ENCODE measurements around the gene GMDS.

Gene GMDS

GRCh38 chr6:1870932-1871331, 374.5 kb downstream of the GMDS start:
- in situ Hi-C loops (cut with MboI; ENCODE audit: low sequenced_read_pairs), result no loop called here

GRCh38 chr6:1870251-1870650, 375.2 kb downstream of the GMDS start:
- in situ Hi-C loops (cut with MboI; ENCODE audit: low sequenced_read_pairs), result no loop called here

GRCh38 chr6:1869769-1870168, 375.6 kb downstream of the GMDS start:
- in situ Hi-C loops (cut with MboI; ENCODE audit: low sequenced_read_pairs), result no loop called here

- in situ Hi-C loops (cut with MboI; ENCODE audit: low sequenced_read_pairs), result no loop called here
Observed at GRCh38 chr6:1869308-1869707, 376.1 kb downstream of the GMDS start.

GRCh38 chr6:1868561-1869261, 376.7 kb downstream of the GMDS start:
- in situ Hi-C loops (cut with MboI; ENCODE audit: low sequenced_read_pairs), result no loop called here

- in situ Hi-C loops (cut with MboI; ENCODE audit: low sequenced_read_pairs), result no loop called here
Observed at GRCh38 chr6:1867197-1867596, 378.2 kb downstream of the GMDS start.

GRCh38 chr6:1865585-1865984, 379.8 kb downstream of the GMDS start:
- in situ Hi-C loops (cut with MboI; ENCODE audit: low sequenced_read_pairs), result no loop called here

- in situ Hi-C loops (cut with MboI; ENCODE audit: low sequenced_read_pairs), result no loop called here
Observed at GRCh38 chr6:1864496-1864895, 380.9 kb downstream of the GMDS start.

GRCh38 chr6:1862411-1862810, 383.0 kb downstream of the GMDS start:
- in situ Hi-C loops (cut with MboI; ENCODE audit: low sequenced_read_pairs), result no loop called here

- in situ Hi-C loops (cut with MboI; ENCODE audit: low sequenced_read_pairs), result no loop called here
Observed at GRCh38 chr6:1860756-1861348, 384.6 kb downstream of the GMDS start.

GRCh38 chr6:1858859-1859258, 386.5 kb downstream of the GMDS start:
- in situ Hi-C loops (cut with MboI; ENCODE audit: low sequenced_read_pairs), result no loop called here

- in situ Hi-C loops (cut with MboI; ENCODE audit: low sequenced_read_pairs), result no loop called here
Observed at GRCh38 chr6:1858196-1858595, 387.2 kb downstream of the GMDS start.

- in situ Hi-C loops (cut with MboI; ENCODE audit: low sequenced_read_pairs), result no loop called here
Observed at GRCh38 chr6:1856381-1856780, 389.0 kb downstream of the GMDS start.

GRCh38 chr6:1855890-1856289, 389.5 kb downstream of the GMDS start:
- in situ Hi-C loops (cut with MboI; ENCODE audit: low sequenced_read_pairs), result no loop called here

- in situ Hi-C loops (cut with MboI; ENCODE audit: low sequenced_read_pairs), result no loop called here
Observed at GRCh38 chr6:1854296-1854695, 391.1 kb downstream of the GMDS start.

GRCh38 chr6:1853761-1854160, 391.6 kb downstream of the GMDS start:
- in situ Hi-C loops (cut with MboI; ENCODE audit: low sequenced_read_pairs), result no loop called here

- in situ Hi-C loops (cut with MboI; ENCODE audit: low sequenced_read_pairs), result no loop called here
Observed at GRCh38 chr6:1851681-1852456, 393.5 kb downstream of the GMDS start.

GRCh38 chr6:1850840-1851157, 394.6 kb downstream of the GMDS start:
- in situ Hi-C loops (cut with MboI; ENCODE audit: low sequenced_read_pairs), result no loop called here

GRCh38 chr6:1850121-1850839, 395.1 kb downstream of the GMDS start:
- in situ Hi-C loops (cut with MboI; ENCODE audit: low sequenced_read_pairs), result no loop called here

GRCh38 chr6:1849691-1850090, 395.7 kb downstream of the GMDS start:
- in situ Hi-C loops (cut with MboI; ENCODE audit: low sequenced_read_pairs), result no loop called here

- in situ Hi-C loops (cut with MboI; ENCODE audit: low sequenced_read_pairs), result no loop called here
Observed at GRCh38 chr6:1848752-1849151, 396.7 kb downstream of the GMDS start.

GRCh38 chr6:1846611-1847010, 398.8 kb downstream of the GMDS start:
- in situ Hi-C loops (cut with MboI; ENCODE audit: low sequenced_read_pairs), result no loop called here
